Upper lobe of left lung (tissue), 4 donors: ENCODE data around the gene CLTC.

Experiments used
- CTCF ChIP-seq, 6 experiments: fragments of 450-650 bp in 4 of 6; fragments of 200-600 bp in 2 of 6; sonication (generic) in 2 of 6; IDR thresholded peaks; one replicate each; pipeline ENCODE4 v1.5.1; 2016 to 2019; ENCODE audit warnings: antibody characterized with exemption in 6 of 6
- EP300 ChIP-seq, 4 donors: sonication (generic); formaldehyde crosslinking; IDR thresholded peaks; one replicate each; pipeline ENCODE4 v1.5.1; 2017; ENCODE audit warnings: antibody characterized with exemption in 4 of 4, control low read depth in 2 of 4
- POLR2A ChIP-seq, 4 donors: fragments of 450-650 bp; IDR thresholded peaks; one replicate each; pipeline ENCODE4 v1.5.1; 2016 to 2017; ENCODE audit warnings: antibody characterized with exemption in 4 of 4, mild to moderate bottlenecking in 2 of 4

GRCh38 chr17:59702304-59702703, 82.6 kb downstream of the CLTC start:
- no peak for TF ChIP-seq CTCF (IDR thresholded peaks at IDR 0.05)
- no peak for TF ChIP-seq POLR2A (IDR thresholded peaks at IDR 0.05)
- no peak for TF ChIP-seq EP300 (IDR thresholded peaks at IDR 0.05)
